Heart left ventricle (tissue), 16 donors: ENCODE data around the gene SEMA4D. TPM values are rescaled to one million over a fixed set of nuclear protein-coding genes. Genes with fewer than 3 reads are reported as not detected.

Experiments used
- ATAC-seq, 4 donors: fragments of 200-7000 bp; cut with Tn5 transposase; one replicate each; pipeline ENCODE4 v1.9.1; 2020 to 2022; ENCODE audit warnings: moderate library complexity in 4 of 4, mild to moderate bottlenecking in 3 of 4, moderate number of reproducible peaks in 1 of 4
- DNase-seq, 5 donors: peaks; one replicate each; pipeline ENCODE4 v3.0.0-alpha.2; 2020
- H3K27ac ChIP-seq, 12 donors: fragments of 200-600 bp; sonication (generic) in 4 of 12; one replicate each; pipeline versions ENCODE4 v1.5.0 to v1.8.0; 2016 to 2022; ENCODE audit warnings: mild to moderate bottlenecking in 2 of 12
- H3K27me3 ChIP-seq, 9 donors: fragments of 200-600 bp; sonication (generic) in 2 of 9; one replicate each; pipeline versions ENCODE4 v1.5.1 to v1.8.0; 2016 to 2022; ENCODE audit warnings: mild to moderate bottlenecking in 3 of 9
- H3K36me3 ChIP-seq, 9 donors: fragments of 200-600 bp; sonication (generic) in 2 of 9; one replicate each; pipeline versions ENCODE4 v1.5.0 to v1.8.0; 2018 to 2022; ENCODE audit warnings: mild to moderate bottlenecking in 2 of 9
- H3K4me1 ChIP-seq, 12 donors: fragments of 200-600 bp; sonication (generic) in 4 of 12; one replicate each; pipeline versions ENCODE4 v1.5.0 to v1.8.0; 2016 to 2022; ENCODE audit warnings: mild to moderate bottlenecking in 3 of 12
- H3K4me3 ChIP-seq, 12 donors: fragments of 200-600 bp; sonication (generic) in 4 of 12; one replicate each; pipeline versions ENCODE4 v1.5.0 to v1.8.0; 2017 to 2022; ENCODE audit warnings: mild to moderate bottlenecking in 9 of 12, moderate library complexity in 4 of 12
- H3K9me3 ChIP-seq, 12 donors: fragments of 200-600 bp; sonication (generic) in 4 of 12; one replicate each; pipeline versions ENCODE4 v1.5.0 to v1.8.0; 2016 to 2022; ENCODE audit warnings: mild to moderate bottlenecking in 1 of 12
- CTCF ChIP-seq, 12 donors: fragments of 200-600 bp; sonication (generic) in 4 of 12; IDR thresholded peaks; one replicate each; pipeline versions ENCODE4 v1.5.0 to v1.8.0; 2018 to 2022; ENCODE audit warnings: antibody characterized with exemption in 12 of 12, mild to moderate bottlenecking in 5 of 12
- POLR2A ChIP-seq, 2 donors: fragments of 450-650 bp; IDR thresholded peaks; one replicate each; pipeline ENCODE4 v1.6.1; 2017; ENCODE audit warnings: antibody characterized with exemption in 2 of 2, mild to moderate bottlenecking in 2 of 2, moderate library complexity in 2 of 2
- WGBS, 4 donors: extraction: QIAGEN DNeasy Blood & Tissue Kit in 2 of 4; methylation state at CpG; one replicate each; pipeline versions ENCODE4 v1.1.5 to v1.1.7; 2013 to 2018; 5-methylcytosine and 5-hydroxymethylcytosine counted together
- intact Hi-C, 10 donors: fragments of 100-400 bp; cut with DNase I; formaldehyde crosslinking; loops; one replicate each; pipeline versions ENCODE4 v1.11.1 to v1.14.2; 2022
- polyA plus RNA-seq, 2 donors: library from polyadenylated mRNA; stranded (reverse); fragments of 200-250 nt; gene quantifications; one replicate each; pipeline ENCODE4 v1.2.3, GENCODE V29; 2013
- total RNA-seq, 9 donors: library from RNA; depleted of rRNA in 2 of 9; stranded (reverse); fragments of >200 nt in 2 of 9; fragmentation: NEBNext Ultra II Directional in 3 of 9; extraction: Animal tissue kit (Norgen Biotek cat#: 25700) in 3 of 9; gene quantifications; one replicate each; pipeline versions ENCODE4 v1.1.0 to v1.2.4, GENCODE V29; 2016 to 2023
- donor health status: ischemic (EF 13 %, LVEDD 7.1; RV severe dilation, severe dysfunction).
- donor health status: healthy with polysubstance abuse.
- donor health status: DM: no; HTN: yes; CAD: no.
- donor health status: DM: no; HTN: no; CAD: no.
- donor health status: ischemic (EF 25% LVEDD 6.9; RV normal size, moderate dysfunction).
- donor health status: ischemic (EF 25% LVEDD 5.7; RV mildly dilated, moderate dysfunction).
- donor health status: healthy.
- donor health status: DM: yes; HTN: yes; CAD: no.
- donor health status: ischemic (EF 35%, LVEDD 5.7; RV mildly dilated, moderate dysfunction).
- donor health status: nonischemic (EF 11% LVEDD 7.7; RV severe dilation, severe dysfunction).
- donor health status: DM: yes; HTN: yes; CAD: no.
- donor health status: PGD.
- donor health status: ischemic (EF 29% LVEDD 5.4; RV normal size, mild dysfunction).
- donor health status: nonischemic (EF 23%, LVEDD 6.1; RV moderate dilation, normal function).

SEMA4D gene
- total and polyA plus RNA-seq, 11 donors = 4.0 to 59.8 (median 20.2) TPM

- H3K27ac ChIP-seq = peak overlapping the region in 1 of 12 donors; percentile 87
- no peak overlapping the region for H3K4me3 ChIP-seq
- TF ChIP-seq POLR2A (IDR thresholded peaks at IDR 0.05) (no peak), CTCF (IDR thresholded peaks at IDR 0.05) (no peak)
- no peak for ATAC-seq
- no peaks in the 10 kb centered on the region for H3K36me3 ChIP-seq
- H3K4me1 ChIP-seq = peaks cover 0 to 91% (median 0%) of the 10 kb centered on the region in 12 donors
- no peaks in the 10 kb centered on the region for H3K27me3 ChIP-seq
- H3K9me3 ChIP-seq = no peaks in the 10 kb centered on the region
- intact Hi-C loops = no loop called here
- 71 to 86% (median 81%) methylated on average over 3 of the region's 3 CpGs for WGBS, 4 donors
- no peak for DNase-seq
Observed at GRCh38 chr9:89526667-89527066, 28.8 kb upstream of the SEMA4D start.

- no peak for ATAC-seq
- WGBS, 4 donors = 79 to 82% (median 81%) methylated on average over 24 of the region's 24 CpGs
- intact Hi-C loops = no loop called here
Observed at GRCh38 chr9:89525446-89526374, 27.8 kb upstream of the SEMA4D start.

GRCh38 chr9:89524963-89525362 is 27.1 kb upstream of the SEMA4D start:
- peak overlapping the region in 1 of 12 donors; percentile 87 for H3K27ac ChIP-seq

More at GRCh38 chr9:89525446-89526374, 27.8 kb upstream of the SEMA4D start:
- Histone ChIP-seq H3K4me3 (no peak overlapping the region), H3K36me3 (no peaks in the 10 kb centered on the region), H3K27me3 (no peaks in the 10 kb centered on the region), H3K27ac (peak overlapping the region in 1 of 12 donors; percentile 87), H3K4me1 (peaks cover 0 to 96% (median 0%) of the 10 kb centered on the region in 12 donors), H3K9me3 (no peaks in the 10 kb centered on the region)
- TF ChIP-seq CTCF (IDR thresholded peaks at IDR 0.05) (no peak), POLR2A (IDR thresholded peaks at IDR 0.05) (no peak)
- DNase-seq = no peak

More at GRCh38 chr9:89524963-89525362, 27.1 kb upstream of the SEMA4D start:
- ATAC-seq (no peak), DNase-seq (no peak)
- 63 to 75% (median 73%) methylated on average over 5 to 6 of the region's 6 CpGs for WGBS, 4 donors
- no peaks in the 10 kb centered on the region for H3K27me3 ChIP-seq
- H3K9me3 ChIP-seq = no peaks in the 10 kb centered on the region
- peaks cover 0 to 94% (median 0%) of the 10 kb centered on the region in 12 donors for H3K4me1 ChIP-seq
- no peak for TF ChIP-seq POLR2A (IDR thresholded peaks at IDR 0.05)
- no peak for TF ChIP-seq CTCF (IDR thresholded peaks at IDR 0.05)
- H3K36me3 ChIP-seq = no peaks in the 10 kb centered on the region
- no peak overlapping the region for H3K4me3 ChIP-seq
- intact Hi-C loops = no loop called here
